HepG2 (cell line): ENCODE results near the gene MOV10L1. TPM values are rescaled to one million over a fixed set of nuclear protein-coding genes. Genes with fewer than 3 reads are reported as not detected.

Experiments used
- NFIC ChIP-seq: IDR thresholded peaks from 2 replicates; pipeline ENCODE4 v1.6.1; 2012; ENCODE audit warnings: mild to moderate bottlenecking, low read length, inconsistent platforms
- ZBTB21 ChIP-seq: sonication (generic); formaldehyde crosslinking; IDR thresholded peaks from 2 replicates; pipeline ENCODE4 v1.4.0; 2020; ENCODE audit warnings: missing genetic modification reagents
- ZNF264 ChIP-seq: sonication (generic); formaldehyde crosslinking; IDR thresholded peaks from 2 replicates; pipeline ENCODE4 v1.4.0; 2020; ENCODE audit warnings: missing genetic modification reagents
- ZNF382 ChIP-seq: sonication (generic); formaldehyde crosslinking; IDR thresholded peaks from 2 replicates; pipeline ENCODE4 v1.5.0; 2020; ENCODE audit warnings: missing genetic modification reagents, mild to moderate bottlenecking, borderline replicate concordance
- ZNF468 ChIP-seq: sonication (generic); formaldehyde crosslinking; IDR thresholded peaks from 2 replicates; pipeline ENCODE4 v1.8.0; 2022; ENCODE audit warnings: mild to moderate bottlenecking, moderate library complexity, missing genetic modification reagents
- ZNF569 ChIP-seq: sonication (generic); formaldehyde crosslinking; IDR thresholded peaks from 2 replicates; pipeline ENCODE4 v1.5.0; 2020; ENCODE audit warnings: mild to moderate bottlenecking, missing genetic modification reagents, moderate library complexity, borderline replicate concordance
- ZNF615 ChIP-seq: sonication (generic); formaldehyde crosslinking; IDR thresholded peaks from 2 replicates; pipeline ENCODE4 v1.5.0; 2020; ENCODE audit warnings: mild to moderate bottlenecking, missing genetic modification reagents, borderline replicate concordance
- ZNF7 ChIP-seq: IDR thresholded peaks from 2 replicates; pipeline ENCODE4 v1.6.1; 2016; ENCODE audit warnings: missing biosample characterization, missing genetic modification reagents
- ZSCAN20 ChIP-seq: sonication (generic); formaldehyde crosslinking; IDR thresholded peaks from 2 replicates; pipeline ENCODE4 v1.4.0; 2020; ENCODE audit warnings: missing genetic modification reagents, mild to moderate bottlenecking, borderline replicate concordance
- polyA plus RNA-seq, 8 experiments: library from polyadenylated mRNA; depleted of rRNA in 3 of 8; stranded (reverse) in 7 of 8; unstranded in 1 of 8; fragments of >200 nt; fragmentation: Illumina TruSeq in 4 of 8; extraction: Trizol in 4 of 8; gene quantifications; 2 replicates each; pipeline versions ENCODE4 v1.2.1 to v1.2.3, GENCODE V29; 2011 to 2016; ENCODE audit warnings: low read depth in 4 of 8, missing spikeins in 1 of 8, mixed read lengths in 1 of 8; ENCODE audit not compliant: insufficient read depth in 1 of 8
- total RNA-seq, 5 experiments: library from RNA; depleted of rRNA; stranded (reverse); fragments of >200 nt; fragmentation: Illumina TruSeq; extraction: Trizol; gene quantifications; 2 replicates each; pipeline ENCODE4 v1.2.3, GENCODE V29; 2016; ENCODE audit warnings: low read depth in 1 of 5
- TF ChIP-seq, protein P1 (sequence below): IDR thresholded peaks from 2 replicates; pipeline ENCODE4 v1.6.1; 2012; ENCODE audit warnings: low read length, improper control_type of control experiment
- TF ChIP-seq, protein P2 (sequence below): sonication (generic); formaldehyde crosslinking; IDR thresholded peaks from 2 replicates; pipeline ENCODE4 v1.4.0; 2020; ENCODE audit warnings: mild to moderate bottlenecking, missing genetic modification reagents
- TF ChIP-seq, protein P3 (sequence below): sonication (generic); formaldehyde crosslinking; IDR thresholded peaks from 2 replicates; pipeline ENCODE4 v1.4.0; 2020; ENCODE audit warnings: missing genetic modification reagents
- TF ChIP-seq, protein P4 (sequence below): sonication (generic); formaldehyde crosslinking; IDR thresholded peaks from 2 replicates; pipeline ENCODE4 v1.8.1; 2023; ENCODE audit warnings: mild to moderate bottlenecking, moderate library complexity, missing genetic modification reagents

MOV10L1 gene
- total and polyA plus RNA-seq, 2 of the 13 experiments (the other 11 are each of a cell fraction or from before 2014, with no cell fraction given): 0.11 to 0.12 TPM

DNA sequence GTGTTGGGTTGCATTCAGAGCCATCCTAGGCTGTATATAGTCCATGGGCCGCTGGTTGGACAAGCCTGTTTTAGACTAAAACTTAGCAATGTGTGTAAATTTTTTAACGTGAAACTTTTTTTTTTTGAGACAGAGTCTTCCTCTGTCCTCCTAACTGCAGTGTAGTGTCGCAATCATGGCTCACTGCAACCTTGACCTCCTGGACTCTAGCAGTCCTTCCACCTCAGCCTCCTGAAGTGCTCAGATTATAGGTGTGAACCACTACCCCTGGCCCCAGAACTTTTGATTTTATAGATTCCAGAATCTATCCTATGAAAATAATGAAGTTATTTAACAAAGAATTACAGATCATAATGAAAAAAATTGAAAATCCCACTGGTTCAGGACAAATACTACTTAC, 50.8 kb downstream of the MOV10L1 start (continued):
- TF ChIP-seq, protein P1, sequence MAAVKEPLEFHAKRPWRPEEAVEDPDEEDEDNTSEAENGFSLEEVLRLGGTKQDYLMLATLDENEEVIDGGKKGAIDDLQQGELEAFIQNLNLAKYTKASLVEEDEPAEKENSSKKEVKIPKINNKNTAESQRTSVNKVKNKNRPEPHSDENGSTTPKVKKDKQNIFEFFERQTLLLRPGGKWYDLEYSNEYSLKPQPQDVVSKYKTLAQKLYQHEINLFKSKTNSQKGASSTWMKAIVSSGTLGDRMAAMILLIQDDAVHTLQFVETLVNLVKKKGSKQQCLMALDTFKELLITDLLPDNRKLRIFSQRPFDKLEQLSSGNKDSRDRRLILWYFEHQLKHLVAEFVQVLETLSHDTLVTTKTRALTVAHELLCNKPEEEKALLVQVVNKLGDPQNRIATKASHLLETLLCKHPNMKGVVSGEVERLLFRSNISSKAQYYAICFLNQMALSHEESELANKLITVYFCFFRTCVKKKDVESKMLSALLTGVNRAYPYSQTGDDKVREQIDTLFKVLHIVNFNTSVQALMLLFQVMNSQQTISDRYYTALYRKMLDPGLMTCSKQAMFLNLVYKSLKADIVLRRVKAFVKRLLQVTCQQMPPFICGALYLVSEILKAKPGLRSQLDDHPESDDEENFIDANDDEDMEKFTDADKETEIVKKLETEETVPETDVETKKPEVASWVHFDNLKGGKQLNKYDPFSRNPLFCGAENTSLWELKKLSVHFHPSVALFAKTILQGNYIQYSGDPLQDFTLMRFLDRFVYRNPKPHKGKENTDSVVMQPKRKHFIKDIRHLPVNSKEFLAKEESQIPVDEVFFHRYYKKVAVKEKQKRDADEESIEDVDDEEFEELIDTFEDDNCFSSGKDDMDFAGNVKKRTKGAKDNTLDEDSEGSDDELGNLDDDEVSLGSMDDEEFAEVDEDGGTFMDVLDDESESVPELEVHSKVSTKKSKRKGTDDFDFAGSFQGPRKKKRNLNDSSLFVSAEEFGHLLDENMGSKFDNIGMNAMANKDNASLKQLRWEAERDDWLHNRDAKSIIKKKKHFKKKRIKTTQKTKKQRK: no peak
- TF ChIP-seq ZSCAN20 (no peak), ZNF615 (CRISPR knock-in tag) (no peak), ZNF7 (CRISPR knock-in tag) (no peak), ZNF382 (CRISPR knock-in tag) (no peak), ZNF569 (CRISPR knock-in tag) (no peak), NFIC (no peak), ZNF468 (CRISPR knock-in tag) (no peak), ZBTB21 (CRISPR knock-in tag) (no peak), ZNF264 (CRISPR knock-in tag) (0 out of 2 replicates have a peak, but pooled peaks have one; percentile 45)
- TF ChIP-seq, protein P2, sequence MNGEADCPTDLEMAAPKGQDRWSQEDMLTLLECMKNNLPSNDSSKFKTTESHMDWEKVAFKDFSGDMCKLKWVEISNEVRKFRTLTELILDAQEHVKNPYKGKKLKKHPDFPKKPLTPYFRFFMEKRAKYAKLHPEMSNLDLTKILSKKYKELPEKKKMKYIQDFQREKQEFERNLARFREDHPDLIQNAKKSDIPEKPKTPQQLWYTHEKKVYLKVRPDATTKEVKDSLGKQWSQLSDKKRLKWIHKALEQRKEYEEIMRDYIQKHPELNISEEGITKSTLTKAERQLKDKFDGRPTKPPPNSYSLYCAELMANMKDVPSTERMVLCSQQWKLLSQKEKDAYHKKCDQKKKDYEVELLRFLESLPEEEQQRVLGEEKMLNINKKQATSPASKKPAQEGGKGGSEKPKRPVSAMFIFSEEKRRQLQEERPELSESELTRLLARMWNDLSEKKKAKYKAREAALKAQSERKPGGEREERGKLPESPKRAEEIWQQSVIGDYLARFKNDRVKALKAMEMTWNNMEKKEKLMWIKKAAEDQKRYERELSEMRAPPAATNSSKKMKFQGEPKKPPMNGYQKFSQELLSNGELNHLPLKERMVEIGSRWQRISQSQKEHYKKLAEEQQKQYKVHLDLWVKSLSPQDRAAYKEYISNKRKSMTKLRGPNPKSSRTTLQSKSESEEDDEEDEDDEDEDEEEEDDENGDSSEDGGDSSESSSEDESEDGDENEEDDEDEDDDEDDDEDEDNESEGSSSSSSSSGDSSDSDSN (CRISPR knock-in tag): no peak
- TF ChIP-seq, protein P3, sequence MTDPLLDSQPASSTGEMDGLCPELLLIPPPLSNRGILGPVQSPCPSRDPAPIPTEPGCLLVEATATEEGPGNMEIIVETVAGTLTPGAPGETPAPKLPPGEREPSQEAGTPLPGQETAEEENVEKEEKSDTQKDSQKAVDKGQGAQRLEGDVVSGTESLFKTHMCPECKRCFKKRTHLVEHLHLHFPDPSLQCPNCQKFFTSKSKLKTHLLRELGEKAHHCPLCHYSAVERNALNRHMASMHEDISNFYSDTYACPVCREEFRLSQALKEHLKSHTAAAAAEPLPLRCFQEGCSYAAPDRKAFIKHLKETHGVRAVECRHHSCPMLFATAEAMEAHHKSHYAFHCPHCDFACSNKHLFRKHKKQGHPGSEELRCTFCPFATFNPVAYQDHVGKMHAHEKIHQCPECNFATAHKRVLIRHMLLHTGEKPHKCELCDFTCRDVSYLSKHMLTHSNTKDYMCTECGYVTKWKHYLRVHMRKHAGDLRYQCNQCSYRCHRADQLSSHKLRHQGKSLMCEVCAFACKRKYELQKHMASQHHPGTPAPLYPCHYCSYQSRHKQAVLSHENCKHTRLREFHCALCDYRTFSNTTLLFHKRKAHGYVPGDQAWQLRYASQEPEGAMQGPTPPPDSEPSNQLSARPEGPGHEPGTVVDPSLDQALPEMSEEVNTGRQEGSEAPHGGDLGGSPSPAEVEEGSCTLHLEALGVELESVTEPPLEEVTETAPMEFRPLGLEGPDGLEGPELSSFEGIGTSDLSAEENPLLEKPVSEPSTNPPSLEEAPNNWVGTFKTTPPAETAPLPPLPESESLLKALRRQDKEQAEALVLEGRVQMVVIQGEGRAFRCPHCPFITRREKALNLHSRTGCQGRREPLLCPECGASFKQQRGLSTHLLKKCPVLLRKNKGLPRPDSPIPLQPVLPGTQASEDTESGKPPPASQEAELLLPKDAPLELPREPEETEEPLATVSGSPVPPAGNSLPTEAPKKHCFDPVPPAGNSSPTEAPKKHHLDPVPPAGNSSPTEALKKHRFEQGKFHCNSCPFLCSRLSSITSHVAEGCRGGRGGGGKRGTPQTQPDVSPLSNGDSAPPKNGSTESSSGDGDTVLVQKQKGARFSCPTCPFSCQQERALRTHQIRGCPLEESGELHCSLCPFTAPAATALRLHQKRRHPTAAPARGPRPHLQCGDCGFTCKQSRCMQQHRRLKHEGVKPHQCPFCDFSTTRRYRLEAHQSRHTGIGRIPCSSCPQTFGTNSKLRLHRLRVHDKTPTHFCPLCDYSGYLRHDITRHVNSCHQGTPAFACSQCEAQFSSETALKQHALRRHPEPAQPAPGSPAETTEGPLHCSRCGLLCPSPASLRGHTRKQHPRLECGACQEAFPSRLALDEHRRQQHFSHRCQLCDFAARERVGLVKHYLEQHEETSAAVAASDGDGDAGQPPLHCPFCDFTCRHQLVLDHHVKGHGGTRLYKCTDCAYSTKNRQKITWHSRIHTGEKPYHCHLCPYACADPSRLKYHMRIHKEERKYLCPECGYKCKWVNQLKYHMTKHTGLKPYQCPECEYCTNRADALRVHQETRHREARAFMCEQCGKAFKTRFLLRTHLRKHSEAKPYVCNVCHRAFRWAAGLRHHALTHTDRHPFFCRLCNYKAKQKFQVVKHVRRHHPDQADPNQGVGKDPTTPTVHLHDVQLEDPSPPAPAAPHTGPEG: no peak
- TF ChIP-seq, protein P4, sequence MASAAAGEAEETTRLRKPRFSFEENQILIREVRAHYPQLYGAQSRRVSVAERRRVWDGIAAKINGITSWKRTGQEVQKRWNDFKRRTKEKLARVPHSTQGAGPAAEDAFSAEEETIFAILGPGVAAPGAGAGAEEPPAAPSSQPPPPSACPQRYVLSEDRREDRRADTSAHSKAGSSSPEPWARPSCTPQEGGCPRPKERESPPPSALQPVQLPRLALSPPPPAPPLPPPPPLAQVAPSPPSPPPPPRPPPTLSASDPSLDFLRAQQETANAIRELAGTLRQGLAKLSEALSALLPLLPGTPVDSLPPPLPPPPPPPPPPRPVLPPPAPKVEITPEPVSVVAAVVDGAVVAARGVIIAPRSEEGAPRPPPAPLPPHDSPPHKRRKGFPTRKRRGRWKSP: no peak
